H54 (cell line): Measurements from ENCODE around the gene CTDP1.
"Not testable (repeated sequence)": the region's sequence is repeated elsewhere in the genome, so short reads cannot be mapped to it uniquely, and the experiment has no call there.

Source experiments
- DNase-seq: peaks from one replicate; pipeline ENCODE4 v3.0.0; 2011; ENCODE audit warnings: low spot score, mixed read lengths; ENCODE audit not compliant: insufficient read length
- FAIRE-seq: peaks from 3 replicates; lab custom pipeline; 2011; peaks lifted over from hg19 to GRCh38; lab: Jason Lieb, UNC
- POLR2A ChIP-seq: IDR thresholded peaks from 2 replicates; pipeline ENCODE4 v1.6.1; 2011; ENCODE audit warnings: low read depth, mild to moderate bottlenecking, low read length

Gene CTDP1

DNA sequence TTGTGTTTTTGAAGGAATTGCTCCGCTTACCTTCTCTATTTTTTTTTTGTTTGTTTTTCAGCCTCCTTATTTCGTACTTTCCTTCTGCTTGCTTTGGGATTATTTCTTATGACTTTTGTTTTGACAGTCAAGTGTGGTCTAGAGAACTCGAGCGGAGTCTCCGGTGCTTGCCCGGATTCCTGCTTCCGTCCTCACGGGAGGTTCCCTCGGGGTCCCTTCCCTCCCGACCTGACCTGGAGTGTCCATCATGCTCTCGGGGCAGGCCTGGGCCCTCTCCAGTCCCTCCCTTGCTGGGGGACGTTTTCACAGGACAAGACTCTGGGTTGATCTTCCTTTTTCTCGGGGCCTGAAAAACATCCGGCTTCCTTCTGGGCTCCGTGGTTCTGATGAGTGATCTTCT lies 45.9 kb downstream of the CTDP1 start:
- FAIRE-seq (no peak), DNase-seq (no peak)
- TF ChIP-seq POLR2A = no peak

DNA sequence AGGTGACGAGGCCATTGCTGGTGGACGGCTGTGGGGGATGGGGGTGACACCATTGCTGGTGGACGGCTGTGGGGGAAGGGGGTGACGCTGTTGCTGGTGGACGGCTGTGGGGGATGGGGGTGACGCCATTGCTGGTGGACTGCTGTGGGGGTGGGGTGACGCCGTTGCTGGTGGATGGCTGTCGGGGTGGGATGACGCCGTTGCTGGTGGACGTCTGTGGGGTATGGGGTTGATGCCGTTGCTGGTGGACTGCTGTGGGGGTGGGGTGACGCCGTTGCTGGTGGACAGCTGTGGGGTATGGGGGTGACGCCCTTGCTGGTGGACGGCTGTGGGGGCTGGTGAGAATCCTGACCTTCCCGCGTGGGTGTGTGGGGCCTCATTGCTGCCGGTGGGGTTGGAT lies 47.1 kb downstream of the CTDP1 start:
- TF ChIP-seq POLR2A = no peak
- FAIRE-seq (no peak), DNase-seq (no peak)

GRCh38 chr18:79727211-79727610 lies 47.6 kb downstream of the CTDP1 start:
- TF ChIP-seq POLR2A = no peak
- DNase-seq (no peak), FAIRE-seq (no peak)

GRCh38 chr18:79728931-79729586 lies 49.5 kb downstream of the CTDP1 start:
- DNase-seq (no peak), FAIRE-seq (no peak)
- TF ChIP-seq POLR2A = no peak

DNA sequence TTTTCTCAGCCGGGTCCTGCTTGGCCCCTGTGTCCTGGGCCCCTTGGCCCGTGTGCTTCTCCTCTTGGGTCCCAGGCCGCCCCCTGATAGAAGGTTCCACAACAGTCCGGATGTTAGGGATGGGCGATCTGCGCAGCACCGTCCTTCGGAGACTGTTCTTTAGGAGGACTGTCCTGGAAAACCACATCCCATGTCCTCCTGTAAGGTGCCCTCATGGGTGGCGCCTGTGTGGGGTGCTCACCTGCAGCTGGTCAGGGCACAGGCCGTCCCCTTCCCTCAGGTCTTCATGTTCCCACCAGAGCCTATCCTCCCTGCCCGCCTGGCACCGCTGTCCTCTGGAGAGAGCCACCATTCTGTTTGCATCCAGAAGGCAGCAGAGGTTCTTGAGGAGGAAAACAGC lies 50.0 kb downstream of the CTDP1 start:
- no peak for TF ChIP-seq POLR2A
- DNase-seq = no peak
- no peak for FAIRE-seq

- FAIRE-seq (no peak), DNase-seq (no peak)
- no peak for TF ChIP-seq POLR2A
These were observed 51.2 kb downstream of the CTDP1 start for GRCh38 chr18:79730804-79731203.

DNA sequence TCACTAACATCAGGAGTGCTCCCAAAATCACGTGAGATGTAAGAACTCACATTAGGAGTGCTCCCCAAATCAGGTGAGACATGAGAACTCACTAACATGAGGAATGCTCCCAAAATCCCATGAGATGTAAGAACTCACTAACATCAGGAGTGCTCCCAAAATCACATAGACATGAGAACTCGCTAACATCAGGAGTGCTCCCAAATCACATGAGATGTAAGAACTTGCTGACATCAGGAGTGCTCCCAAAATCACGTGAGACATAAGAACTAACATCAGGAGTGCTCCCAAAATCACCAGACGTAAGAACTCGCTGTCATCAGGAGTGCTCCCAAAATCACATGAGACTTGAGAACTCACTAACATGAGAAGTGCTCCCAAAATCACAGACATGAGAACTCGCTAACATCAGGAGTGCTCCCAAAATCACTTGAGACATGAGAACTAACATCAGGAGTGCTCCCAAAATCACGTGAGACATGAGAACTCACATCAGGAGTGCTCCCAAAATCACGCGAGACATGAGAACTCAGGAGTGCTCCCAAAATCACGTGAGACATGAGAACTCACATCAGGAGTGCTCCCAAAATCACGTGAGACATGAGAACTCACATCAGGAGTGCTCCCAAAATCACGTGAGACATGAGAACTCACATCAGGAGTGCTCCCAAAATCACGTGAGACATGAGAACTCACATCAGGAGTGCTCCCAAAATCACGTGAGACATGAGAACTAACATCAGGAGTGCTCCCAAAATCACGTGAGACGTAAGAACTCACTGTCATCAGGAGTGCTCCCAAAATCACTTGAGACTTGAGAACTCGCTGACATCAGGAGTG lies 52.5 kb downstream of the CTDP1 start:
- not testable (repeated sequence) for FAIRE-seq, DNase-seq

GRCh38 chr18:79732721-79733025 lies 53.1 kb downstream of the CTDP1 start:
- no peak for FAIRE-seq
- no peak for TF ChIP-seq POLR2A

DNA sequence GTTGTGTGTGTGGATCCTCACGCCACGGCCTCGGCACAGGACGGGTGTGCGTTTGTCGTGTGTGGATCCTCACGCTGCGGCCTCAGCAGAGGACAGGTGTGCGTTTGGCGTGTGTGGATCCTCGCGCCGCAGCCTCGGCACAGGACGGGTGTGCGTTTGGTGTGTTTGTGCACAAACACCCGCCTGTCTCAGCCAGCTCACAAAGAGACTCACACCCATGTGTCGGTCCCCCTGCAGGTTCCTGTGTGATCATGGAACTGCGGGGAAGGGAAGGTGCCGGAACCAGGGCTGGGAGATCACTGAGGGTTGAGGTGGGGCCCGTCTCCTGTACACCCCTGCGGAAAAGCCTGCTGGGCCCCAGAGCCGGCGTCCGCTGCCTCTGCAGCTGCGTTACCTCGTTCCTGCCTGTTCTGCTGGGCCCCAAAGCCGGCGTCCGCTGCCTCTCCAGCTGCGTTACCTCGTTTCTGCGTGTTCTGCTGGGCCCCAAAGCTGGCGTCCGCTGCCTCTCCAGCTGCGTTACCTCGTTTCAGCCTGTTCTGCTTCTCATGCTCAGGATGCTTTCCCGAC lies 53.6 kb downstream of the CTDP1 start:
- FAIRE-seq (no peak), DNase-seq (no peak)
- no peak for TF ChIP-seq POLR2A

More at GRCh38 chr18:79732721-79733025, 53.1 kb downstream of the CTDP1 start:
- DNase-seq = no peak

- no peak for FAIRE-seq
- no peak for DNase-seq
- no peak for TF ChIP-seq POLR2A
These were observed 54.6 kb downstream of the CTDP1 start for GRCh38 chr18:79733986-79734770.

DNA sequence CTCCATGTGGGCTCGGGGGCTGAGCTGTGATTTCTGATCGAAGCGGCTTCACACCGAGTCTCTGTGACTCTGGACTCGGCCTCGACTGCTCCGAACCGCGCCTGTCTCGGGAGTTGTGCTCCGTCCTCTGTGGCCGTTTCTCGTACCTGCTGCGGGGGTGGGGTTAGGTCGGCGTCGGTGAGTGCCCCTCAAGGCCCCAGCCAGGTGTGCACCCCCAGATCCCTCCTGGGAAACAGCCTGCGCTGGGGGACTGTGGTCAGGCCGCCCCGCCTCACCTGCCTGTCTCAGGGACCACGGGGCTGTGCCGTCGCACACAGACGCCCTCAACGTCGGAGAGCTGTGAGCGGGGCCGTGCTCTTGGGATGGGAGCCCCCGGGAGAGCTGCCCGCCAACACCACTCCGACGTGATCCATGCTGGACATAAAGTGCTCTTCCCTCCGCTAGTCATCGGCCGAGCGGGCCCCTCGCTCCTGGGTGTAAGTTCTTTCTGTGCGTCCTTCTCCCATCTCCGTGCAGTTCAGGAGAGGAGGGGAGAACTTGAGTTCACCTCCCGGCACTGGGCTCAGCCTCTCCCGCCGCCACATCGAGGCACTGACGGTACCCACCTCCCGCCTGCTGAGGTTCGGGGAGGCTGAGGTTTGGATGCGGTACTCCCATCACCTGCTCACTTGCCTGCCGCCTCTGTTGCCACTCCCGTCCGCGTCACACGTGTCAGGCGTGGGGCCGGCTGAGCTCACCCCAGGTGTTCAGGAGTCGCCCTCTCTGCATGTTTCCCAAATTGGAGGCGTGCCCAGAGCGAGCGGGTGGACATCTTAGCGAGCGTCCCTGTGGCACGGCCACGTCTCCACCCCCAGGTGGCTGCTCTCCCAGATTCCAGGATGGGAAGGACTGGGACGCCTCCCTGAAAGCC lies 55.7 kb downstream of the CTDP1 start:
- no peak for FAIRE-seq
- DNase-seq = no peak
- no peak for TF ChIP-seq POLR2A

- FAIRE-seq = no peak
- no peak for DNase-seq
- TF ChIP-seq POLR2A = no peak
These were observed 56.6 kb downstream of the CTDP1 start for GRCh38 chr18:79736230-79736629.

DNA sequence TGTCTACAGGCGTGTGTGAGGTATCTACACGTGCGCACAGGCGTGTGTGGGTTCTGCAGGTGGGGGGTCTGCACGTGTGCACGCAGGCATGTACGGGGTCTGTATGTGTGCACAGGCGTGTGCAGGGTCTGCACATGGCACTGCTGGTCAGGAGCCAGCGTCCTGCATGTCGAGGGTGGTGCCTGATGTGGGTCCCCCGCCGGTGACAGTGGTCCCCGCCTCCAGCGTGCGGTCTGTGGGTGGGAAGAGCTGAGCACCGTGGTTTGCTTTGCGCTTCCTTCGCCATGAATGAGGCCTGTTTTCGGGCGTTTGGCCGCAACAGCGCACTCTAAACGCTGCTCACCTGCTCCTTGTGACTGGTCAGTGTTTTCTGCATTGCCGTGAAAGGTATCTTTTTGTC lies 57.2 kb downstream of the CTDP1 start:
- DNase-seq = no peak
- TF ChIP-seq POLR2A = no peak
- FAIRE-seq = no peak

GRCh38 chr18:79737426-79737825 lies 57.8 kb downstream of the CTDP1 start:
- no peak for FAIRE-seq
- DNase-seq = no peak
- TF ChIP-seq POLR2A = no peak
